Neural cell (in vitro differentiated cells): ENCODE results near the gene GPX6.

ENCODE experiments used
- POLR2AphosphoS5 ChIP-seq: IDR thresholded peaks from 2 replicates; pipeline ENCODE4 v1.6.1; 2012
- TF ChIP-seq, protein P1 (sequence below): fragments of 450-650 bp; IDR thresholded peaks from 2 replicates; pipeline ENCODE4 v1.5.1; 2014; ENCODE audit warnings: antibody characterized with exemption, mild to moderate bottlenecking, moderate library complexity; ENCODE audit not compliant: poor library complexity, severe bottlenecking

DNA sequence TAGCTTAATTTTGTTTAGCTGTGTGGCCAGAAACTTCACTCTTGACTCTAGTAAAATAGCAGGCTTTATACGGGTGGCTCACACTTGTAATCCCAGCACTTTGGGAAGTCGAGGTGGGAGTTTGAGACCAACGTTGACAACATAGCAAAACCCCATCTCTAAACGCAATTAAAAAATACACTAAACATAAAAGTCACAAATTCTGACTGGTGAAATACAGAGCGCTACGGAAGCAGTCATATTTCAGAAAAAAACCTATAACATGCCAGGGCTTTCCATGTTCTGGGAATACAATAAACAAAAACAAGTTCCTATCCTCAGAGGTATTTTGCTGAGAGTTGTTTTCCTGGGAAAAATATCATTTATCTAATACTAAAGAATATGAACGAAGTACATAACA, 47.5 kb downstream of the GPX6 start:
- TF ChIP-seq, protein P1, sequence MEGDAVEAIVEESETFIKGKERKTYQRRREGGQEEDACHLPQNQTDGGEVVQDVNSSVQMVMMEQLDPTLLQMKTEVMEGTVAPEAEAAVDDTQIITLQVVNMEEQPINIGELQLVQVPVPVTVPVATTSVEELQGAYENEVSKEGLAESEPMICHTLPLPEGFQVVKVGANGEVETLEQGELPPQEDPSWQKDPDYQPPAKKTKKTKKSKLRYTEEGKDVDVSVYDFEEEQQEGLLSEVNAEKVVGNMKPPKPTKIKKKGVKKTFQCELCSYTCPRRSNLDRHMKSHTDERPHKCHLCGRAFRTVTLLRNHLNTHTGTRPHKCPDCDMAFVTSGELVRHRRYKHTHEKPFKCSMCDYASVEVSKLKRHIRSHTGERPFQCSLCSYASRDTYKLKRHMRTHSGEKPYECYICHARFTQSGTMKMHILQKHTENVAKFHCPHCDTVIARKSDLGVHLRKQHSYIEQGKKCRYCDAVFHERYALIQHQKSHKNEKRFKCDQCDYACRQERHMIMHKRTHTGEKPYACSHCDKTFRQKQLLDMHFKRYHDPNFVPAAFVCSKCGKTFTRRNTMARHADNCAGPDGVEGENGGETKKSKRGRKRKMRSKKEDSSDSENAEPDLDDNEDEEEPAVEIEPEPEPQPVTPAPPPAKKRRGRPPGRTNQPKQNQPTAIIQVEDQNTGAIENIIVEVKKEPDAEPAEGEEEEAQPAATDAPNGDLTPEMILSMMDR: no peak
- TF ChIP-seq POLR2AphosphoS5: no peak
